Central memory CD8-positive, alpha-beta T cell (primary cell): Measurements from ENCODE around the gene KIF16B.

Experiments used
- ATAC-seq: fragments of 150-1000 bp; cut with Tn5 transposase; replicated peaks from 2 replicates; pipeline ENCODE4 v1.10.0; 2022; ENCODE audit warnings: mild to moderate bottlenecking, moderate FRiP score, moderate number of reproducible peaks; ENCODE audit not compliant: poor library complexity, severe bottlenecking; ENCODE audit errors: extremely low read depth
- DNase-seq, 2 donors: peaks; one replicate each; pipeline ENCODE4 v3.0.0; 2021; ENCODE audit warnings: low spot score in 2 of 2
- H3K27ac Mint-ChIP-seq: one replicate; pipeline ENCODE4 v1.8.0; 2022; ENCODE audit warnings: low read depth, mild to moderate bottlenecking, moderate library complexity, mixed read lengths
- H3K27me3 Mint-ChIP-seq: one replicate; pipeline ENCODE4 v1.8.0; 2022; ENCODE audit warnings: mixed read lengths
- H3K36me3 Mint-ChIP-seq: one replicate; pipeline ENCODE4 v1.8.0; 2022; ENCODE audit warnings: mild to moderate bottlenecking, moderate library complexity, mixed read lengths; ENCODE audit not compliant: insufficient read depth
- H3K4me1 Mint-ChIP-seq: one replicate; pipeline ENCODE4 v1.8.0; 2022; ENCODE audit warnings: mixed read lengths
- H3K4me3 Mint-ChIP-seq: one replicate; pipeline ENCODE4 v1.8.0; 2022; ENCODE audit warnings: mild to moderate bottlenecking, moderate library complexity, mixed read lengths
- H3K9me3 Mint-ChIP-seq: one replicate; pipeline ENCODE4 v1.8.0; 2022; ENCODE audit warnings: mixed read lengths

KIF16B gene

DNA sequence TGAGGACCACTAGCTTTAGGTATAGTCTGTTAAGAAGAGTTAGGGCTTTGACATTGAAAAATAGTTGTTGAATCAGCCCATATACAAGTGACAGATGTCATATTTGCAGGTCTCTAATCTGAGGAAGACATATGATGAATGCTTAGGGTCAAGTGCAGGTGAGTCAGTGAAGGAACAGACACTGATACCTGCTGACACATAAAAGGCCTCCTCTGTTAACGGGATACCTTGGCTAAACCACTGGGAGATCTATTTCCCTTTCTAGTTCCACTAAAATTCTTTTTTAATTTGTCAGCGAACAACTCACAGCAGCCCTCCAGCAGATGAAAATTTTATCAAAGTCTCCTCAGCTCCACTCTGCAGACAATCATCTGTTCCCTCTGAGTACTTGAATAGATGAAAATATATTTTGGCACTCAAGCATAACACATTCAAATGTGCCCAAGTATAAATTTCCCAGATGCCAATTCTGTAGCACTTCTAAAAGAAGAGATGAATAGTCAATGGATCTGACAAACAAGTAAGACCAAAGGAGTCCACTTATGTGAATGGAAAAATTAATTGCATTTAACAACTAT, 154.0 kb downstream of the KIF16B start:
- ATAC-seq (no peak), DNase-seq (no peak)
- Mint-ChIP-seq H3K4me3 (no peak overlapping the region), H3K36me3 (peaks cover 10% of the 10 kb centered on the region), H3K27ac (no peak overlapping the region), H3K4me1 (no peaks in the 10 kb centered on the region), H3K9me3 (no peaks in the 10 kb centered on the region), H3K27me3 (no peaks in the 10 kb centered on the region)

GRCh38 chr20:16418616-16419015, 154.6 kb downstream of the KIF16B start:
- no peaks in the 10 kb centered on the region for H3K4me1 Mint-ChIP-seq
- no peak for ATAC-seq
- H3K27ac Mint-ChIP-seq, result no peak overlapping the region
- H3K27me3 Mint-ChIP-seq, result no peaks in the 10 kb centered on the region
- H3K9me3 Mint-ChIP-seq, result no peaks in the 10 kb centered on the region
- no peak overlapping the region for H3K4me3 Mint-ChIP-seq
- no peak for DNase-seq
- peaks cover 9% of the 10 kb centered on the region for H3K36me3 Mint-ChIP-seq

DNA sequence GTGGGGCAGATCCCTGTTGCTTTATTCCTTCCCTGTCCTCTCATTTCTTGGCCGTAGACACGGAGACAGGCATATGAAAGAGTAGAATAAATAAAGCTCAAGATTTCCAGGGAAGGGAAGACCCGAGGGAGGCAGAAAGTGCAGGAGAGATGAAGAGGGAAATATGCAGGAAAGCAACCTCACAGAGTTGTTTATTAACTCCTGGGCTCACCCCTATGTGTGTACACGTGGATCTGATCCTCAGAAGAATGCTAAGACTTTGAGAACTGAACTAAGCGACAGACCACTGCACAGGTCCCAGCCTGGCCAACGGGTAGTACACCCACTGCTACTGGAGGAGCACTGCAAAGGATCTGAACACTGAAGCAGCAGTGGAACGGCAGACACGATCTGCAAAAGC, 156.2 kb downstream of the KIF16B start:
- ATAC-seq, result no peak
- no peak overlapping the region for H3K27ac Mint-ChIP-seq
- DNase-seq, result no peak
- no peaks in the 10 kb centered on the region for H3K4me1 Mint-ChIP-seq
- H3K4me3 Mint-ChIP-seq, result no peak overlapping the region
- H3K36me3 Mint-ChIP-seq, result peaks cover 9% of the 10 kb centered on the region
- H3K9me3 Mint-ChIP-seq, result no peaks in the 10 kb centered on the region
- H3K27me3 Mint-ChIP-seq, result no peaks in the 10 kb centered on the region

GRCh38 chr20:16415071-16416053, 157.9 kb downstream of the KIF16B start:
- Mint-ChIP-seq H3K4me1 (no peaks in the 10 kb centered on the region), H3K27ac (no peak overlapping the region), H3K27me3 (no peaks in the 10 kb centered on the region), H3K4me3 (no peak overlapping the region), H3K36me3 (peaks cover 8% of the 10 kb centered on the region), H3K9me3 (no peaks in the 10 kb centered on the region)
- ATAC-seq (no peak), DNase-seq (no peak)

- peaks cover 6% of the 10 kb centered on the region for H3K36me3 Mint-ChIP-seq
- H3K9me3 Mint-ChIP-seq, result no peaks in the 10 kb centered on the region
- H3K27me3 Mint-ChIP-seq, result no peaks in the 10 kb centered on the region
- ATAC-seq (no peak), DNase-seq (no peak)
- H3K27ac Mint-ChIP-seq, result no peak overlapping the region
- no peaks in the 10 kb centered on the region for H3K4me1 Mint-ChIP-seq
- H3K4me3 Mint-ChIP-seq, result no peak overlapping the region
These were observed 160.3 kb downstream of the KIF16B start for GRCh38 chr20:16412906-16413305.

- Mint-ChIP-seq H3K36me3 (peaks cover 4% of the 10 kb centered on the region), H3K4me1 (no peaks in the 10 kb centered on the region), H3K4me3 (no peak overlapping the region), H3K9me3 (no peaks in the 10 kb centered on the region), H3K27me3 (no peaks in the 10 kb centered on the region), H3K27ac (no peak overlapping the region)
- DNase-seq (no peak), ATAC-seq (no peak)
These were observed 161.9 kb downstream of the KIF16B start for GRCh38 chr20:16411361-16411760.

DNA sequence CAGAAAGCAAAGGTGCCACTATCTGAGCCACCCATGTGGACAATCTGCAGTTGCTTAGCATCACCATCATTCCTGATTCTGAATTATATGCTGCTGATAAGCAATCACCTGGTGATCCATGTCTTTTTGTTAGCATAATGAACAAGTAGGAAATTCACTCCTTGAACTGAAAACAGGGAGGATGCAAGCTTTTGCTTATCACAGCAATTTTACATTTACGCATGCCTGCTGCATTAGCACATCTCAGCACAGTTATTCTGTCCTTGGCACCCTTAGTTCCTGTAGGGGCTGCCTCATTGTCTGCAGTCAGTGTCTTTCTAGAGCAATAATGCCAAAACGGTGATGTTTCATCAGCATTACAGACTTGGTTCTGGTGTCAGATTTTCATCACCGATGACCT, 162.6 kb downstream of the KIF16B start:
- ATAC-seq (no peak), DNase-seq (no peak)
- Mint-ChIP-seq H3K4me1 (no peaks in the 10 kb centered on the region), H3K4me3 (no peak overlapping the region), H3K9me3 (no peaks in the 10 kb centered on the region), H3K36me3 (peaks cover 4% of the 10 kb centered on the region), H3K27me3 (no peaks in the 10 kb centered on the region), H3K27ac (no peak overlapping the region)

DNA sequence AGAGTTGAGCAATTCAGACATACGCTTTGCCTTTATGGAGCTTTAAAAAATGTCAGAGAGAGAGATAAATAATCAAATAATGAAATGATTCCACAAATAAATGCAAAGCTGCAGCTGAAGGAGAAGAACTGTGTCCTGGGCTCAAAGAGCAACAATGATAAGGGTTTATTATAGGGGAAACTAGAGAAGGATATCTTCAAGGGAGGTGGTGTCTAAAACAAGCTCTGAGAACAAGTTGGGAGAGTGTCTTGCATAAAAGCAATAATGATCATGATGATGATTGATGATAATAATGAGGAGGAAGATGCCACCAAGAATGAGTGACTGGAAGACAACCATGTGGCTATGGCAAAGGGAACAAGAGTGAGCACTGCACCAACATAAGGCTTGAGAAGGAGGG, 164.3 kb downstream of the KIF16B start:
- Mint-ChIP-seq H3K27me3 (no peaks in the 10 kb centered on the region), H3K4me1 (no peaks in the 10 kb centered on the region), H3K4me3 (no peak overlapping the region), H3K36me3 (peaks cover 3% of the 10 kb centered on the region), H3K9me3 (no peaks in the 10 kb centered on the region), H3K27ac (no peak overlapping the region)
- ATAC-seq (no peak), DNase-seq (no peak)

- no peak for ATAC-seq
- no peaks in the 10 kb centered on the region for H3K9me3 Mint-ChIP-seq
- H3K4me3 Mint-ChIP-seq, result no peak overlapping the region
- peaks cover 3% of the 10 kb centered on the region for H3K36me3 Mint-ChIP-seq
- no peak for DNase-seq
- H3K27ac Mint-ChIP-seq, result no peak overlapping the region
- no peaks in the 10 kb centered on the region for H3K4me1 Mint-ChIP-seq
- H3K27me3 Mint-ChIP-seq, result no peaks in the 10 kb centered on the region
These were observed 165.8 kb downstream of the KIF16B start for GRCh38 chr20:16407251-16408067.

- Mint-ChIP-seq H3K4me3 (no peak overlapping the region), H3K36me3 (peaks cover 5% of the 10 kb centered on the region), H3K27ac (no peak overlapping the region), H3K9me3 (no peaks in the 10 kb centered on the region), H3K27me3 (no peaks in the 10 kb centered on the region), H3K4me1 (no peaks in the 10 kb centered on the region)
- ATAC-seq (no peak), DNase-seq (no peak)
These were observed 168.0 kb downstream of the KIF16B start for GRCh38 chr20:16405254-16405653.

- Mint-ChIP-seq H3K4me3 (no peak overlapping the region), H3K9me3 (no peaks in the 10 kb centered on the region), H3K36me3 (peaks cover 5% of the 10 kb centered on the region), H3K4me1 (no peaks in the 10 kb centered on the region), H3K27ac (no peak overlapping the region), H3K27me3 (no peaks in the 10 kb centered on the region)
- ATAC-seq (no peak), DNase-seq (no peak)
These were observed 168.6 kb downstream of the KIF16B start for GRCh38 chr20:16404640-16405039.

DNA sequence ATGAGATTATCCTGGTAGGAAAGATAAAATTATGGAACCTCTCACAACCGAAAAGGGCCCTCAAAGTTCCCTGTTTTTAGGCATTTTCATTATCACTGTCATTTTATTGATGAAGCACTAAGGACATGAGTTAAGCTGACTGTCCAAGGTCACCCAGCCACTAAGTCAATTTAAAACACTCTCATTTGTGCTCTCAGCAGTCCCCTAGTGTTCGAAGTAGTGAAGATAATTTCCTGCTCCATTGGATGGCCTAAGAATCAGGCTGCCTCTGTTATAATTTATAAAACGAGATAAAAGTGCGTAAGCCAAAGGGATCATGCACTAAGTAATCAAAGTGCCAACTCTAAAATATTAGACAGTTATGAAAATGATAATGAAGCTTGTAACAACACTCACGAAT, 169.1 kb downstream of the KIF16B start:
- Mint-ChIP-seq H3K4me3 (no peak overlapping the region), H3K4me1 (no peaks in the 10 kb centered on the region), H3K27ac (no peak overlapping the region), H3K27me3 (no peaks in the 10 kb centered on the region), H3K9me3 (no peaks in the 10 kb centered on the region), H3K36me3 (peaks cover 5% of the 10 kb centered on the region)
- ATAC-seq (no peak), DNase-seq (no peak)
